NB4 (cell line): Measurements from ENCODE around the gene BPTF.

Source experiments
- POLR2A ChIP-seq: IDR thresholded peaks from 2 replicates; pipeline ENCODE4 v1.6.1; 2011; ENCODE audit warnings: mild to moderate bottlenecking; ENCODE audit not compliant: insufficient read length; ENCODE audit errors: extremely low read depth
- TF ChIP-seq, protein P1 (sequence below): IDR thresholded peaks from 2 replicates; pipeline ENCODE4 v1.6.1; 2011; ENCODE audit warnings: low read depth, low read length

GRCh38 chr17:67810464-67810863, 14.8 kb upstream of the BPTF start:
- TF ChIP-seq, protein P1, sequence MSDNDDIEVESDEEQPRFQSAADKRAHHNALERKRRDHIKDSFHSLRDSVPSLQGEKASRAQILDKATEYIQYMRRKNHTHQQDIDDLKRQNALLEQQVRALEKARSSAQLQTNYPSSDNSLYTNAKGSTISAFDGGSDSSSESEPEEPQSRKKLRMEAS, result no peak
- no peak for TF ChIP-seq POLR2A
